ENCODE measurements around the gene MPND. TPM values are rescaled to one million over a fixed set of nuclear protein-coding genes. Genes with fewer than 3 reads are reported as not detected.

MPND gene
- total RNA-seq, 1 experiment from 2014 or later = 37.0 TPM

DNA sequence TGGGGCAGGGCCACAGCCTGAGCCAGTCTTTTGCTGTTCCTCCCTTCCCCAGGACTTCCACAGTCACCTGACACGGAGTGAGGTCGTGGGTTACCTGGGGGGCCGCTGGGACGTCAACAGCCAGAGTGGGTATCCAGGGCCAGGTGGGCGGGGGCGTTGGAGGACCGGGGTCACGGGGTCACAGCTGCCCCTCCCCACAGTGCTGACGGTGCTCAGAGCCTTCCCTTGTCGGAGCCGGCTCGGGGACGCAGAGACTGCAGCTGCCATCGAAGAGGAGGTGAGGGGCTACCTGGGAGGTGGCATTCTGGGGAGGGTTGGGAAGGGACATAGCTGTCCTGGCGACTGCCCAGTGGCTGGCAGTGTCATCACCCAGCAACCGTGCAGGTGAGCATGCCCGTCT, 11.5 kb downstream of the MPND start:
- no peak overlapping the region for H3T11ph ChIP-seq (ENCODE audit: low read length)
- H4K8ac ChIP-seq (replicated peaks; ENCODE audit: insufficient read length, low read depth, low read length) = no peak overlapping the region
- H3K4me1 ChIP-seq (ENCODE audit: insufficient read depth, low read length) = no peaks in the 10 kb centered on the region
- peaks cover 2% of the 10 kb centered on the region; the same call in 1 of the 2 replicates for H3K27me3 Mint-ChIP-seq (ENCODE audit: low read depth)
- H3K27me3 ChIP-seq (ENCODE audit: insufficient read depth, low read length) = no peaks in the 10 kb centered on the region
- H3K23ac ChIP-seq (ENCODE audit: insufficient read length, low read depth, low read length) = no peak overlapping the region
- no CpG with 5 or more reads among the region's 17 CpGs for WGBS (ENCODE audit: extremely low coverage, insufficient read length, low lambda C conversion rate)
- H2BK5ac ChIP-seq (ENCODE audit: insufficient read length, low read length) = no peak overlapping the region
- H3K4me3 Mint-ChIP-seq = no peak overlapping the region
- no peak overlapping the region for H3K14ac ChIP-seq (ENCODE audit: insufficient read depth, low read length)
- no peak overlapping the region for H3K18ac ChIP-seq (ENCODE audit: insufficient read length, low read depth, low read length)
- H4K91ac ChIP-seq (ENCODE audit: insufficient read length, low read depth, low read length) = no peak overlapping the region
- no peaks in the 10 kb centered on the region for H4K20me1 ChIP-seq (ENCODE audit: control insufficient read depth, insufficient read depth, insufficient read length)
- H3K4ac ChIP-seq (ENCODE audit: low read depth, low read length) = no peak overlapping the region
- H2BK120ac ChIP-seq (ENCODE audit: low read depth, low read length, poor library complexity, severe bottlenecking) = no peak overlapping the region
- no peak for TF ChIP-seq CTCF (conservative IDR thresholded peaks at IDR 0.05)
- H2AFZ ChIP-seq (ENCODE audit: low read length) = no peak overlapping the region
- no peak overlapping the region for H3K27ac ChIP-seq (ENCODE audit: insufficient read length, low read depth, low read length)
- H3K79me1 ChIP-seq (ENCODE audit: insufficient read depth, low read depth, low read length, poor library complexity, severe bottlenecking) = no peaks in the 10 kb centered on the region
- no peaks in the 10 kb centered on the region for H3K23me2 ChIP-seq (ENCODE audit: insufficient read length, low read depth, low read length, poor library complexity, severe bottlenecking)
- no peak overlapping the region for H2AK5ac ChIP-seq (ENCODE audit: insufficient read length, low read length)
- no peak for DNase-seq
- peaks cover 5 to 41% (median 28%) of the 10 kb centered on the region in 3 experiments; a peak in 6 of 7 replicates for H3K36me3 Mint-ChIP-seq (ENCODE audit: insufficient read depth in 1 of 3, low read depth in 3 of 3)
- H3K27ac Mint-ChIP-seq = no peak overlapping the region
- H3K79me2 ChIP-seq (ENCODE audit: insufficient read depth, low read length) = no peaks in the 10 kb centered on the region
- no peaks in the 10 kb centered on the region for H3K9me3 ChIP-seq (ENCODE audit: control insufficient read depth, low read depth, low read length)
- no peak overlapping the region for H3K4me2 ChIP-seq (ENCODE audit: insufficient read depth, insufficient read length, low read length)
- no peak overlapping the region for H2BK12ac ChIP-seq (ENCODE audit: insufficient read length, low read depth, low read length)
- H3K9ac ChIP-seq (ENCODE audit: extremely low read depth, insufficient read length, low read length) = no peak overlapping the region
- H4K5ac ChIP-seq (ENCODE audit: insufficient read length, low read depth, low read length) = no peak overlapping the region
- H3K4me1 Mint-ChIP-seq = peaks cover 0 to 2% of the 10 kb centered on the region in 2 experiments; a peak in 1 of 4 replicates
- no peak overlapping the region for H2BK15ac ChIP-seq (ENCODE audit: low read depth, low read length)
- no peaks in the 10 kb centered on the region; a peak in 1 of 5 replicates for H3K9me3 Mint-ChIP-seq
- no peak overlapping the region for H3K56ac ChIP-seq (ENCODE audit: insufficient read length, low read depth, low read length)
- H2BK20ac ChIP-seq (ENCODE audit: low read depth, low read length, poor library complexity, severe bottlenecking) = no peak overlapping the region

Measured in H9 (cell line).